ENCODE results near the gene CDH23.

- TF ChIP-seq, protein P1, sequence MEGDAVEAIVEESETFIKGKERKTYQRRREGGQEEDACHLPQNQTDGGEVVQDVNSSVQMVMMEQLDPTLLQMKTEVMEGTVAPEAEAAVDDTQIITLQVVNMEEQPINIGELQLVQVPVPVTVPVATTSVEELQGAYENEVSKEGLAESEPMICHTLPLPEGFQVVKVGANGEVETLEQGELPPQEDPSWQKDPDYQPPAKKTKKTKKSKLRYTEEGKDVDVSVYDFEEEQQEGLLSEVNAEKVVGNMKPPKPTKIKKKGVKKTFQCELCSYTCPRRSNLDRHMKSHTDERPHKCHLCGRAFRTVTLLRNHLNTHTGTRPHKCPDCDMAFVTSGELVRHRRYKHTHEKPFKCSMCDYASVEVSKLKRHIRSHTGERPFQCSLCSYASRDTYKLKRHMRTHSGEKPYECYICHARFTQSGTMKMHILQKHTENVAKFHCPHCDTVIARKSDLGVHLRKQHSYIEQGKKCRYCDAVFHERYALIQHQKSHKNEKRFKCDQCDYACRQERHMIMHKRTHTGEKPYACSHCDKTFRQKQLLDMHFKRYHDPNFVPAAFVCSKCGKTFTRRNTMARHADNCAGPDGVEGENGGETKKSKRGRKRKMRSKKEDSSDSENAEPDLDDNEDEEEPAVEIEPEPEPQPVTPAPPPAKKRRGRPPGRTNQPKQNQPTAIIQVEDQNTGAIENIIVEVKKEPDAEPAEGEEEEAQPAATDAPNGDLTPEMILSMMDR (IDR thresholded peaks at IDR 0.05 in 8 of 11, conservative IDR thresholded peaks at IDR 0.05 in 3 of 11), result no peak
- no peak for TF ChIP-seq POLR2A (IDR thresholded peaks at IDR 0.05)
Measured at GRCh38 chr10:71382028-71382427, 14.7 kb upstream of the CDH23 start.
